Testis (tissue), 2 donors: ENCODE results near the gene CREB3.

Experiments
- CTCF ChIP-seq, 3 experiments: fragments of 450-650 bp in 2 of 3; fragments of 200-600 bp in 1 of 3; sonication (generic) in 1 of 3; IDR thresholded peaks; one replicate each; pipeline ENCODE4 v1.5.1; 2016 to 2019; ENCODE audit warnings: antibody characterized with exemption in 3 of 3, mild to moderate bottlenecking in 2 of 3, moderate library complexity in 1 of 3
- POLR2A ChIP-seq: fragments of 450-650 bp; IDR thresholded peaks from one replicate; pipeline ENCODE4 v1.6.1; 2017; ENCODE audit warnings: antibody characterized with exemption, mild to moderate bottlenecking, moderate library complexity

- TF ChIP-seq CTCF (IDR thresholded peaks at IDR 0.05) (no peak), POLR2A (no peak)
These were observed 25.4 kb downstream of the CREB3 start for GRCh38 chr9:35757892-35758275.
